ENCODE results near the gene ZNF467.

Gene ZNF467

GRCh38 chr7:149814494-149814893 is 41.1 kb upstream of the ZNF467 start:
- TF ChIP-seq CTCF (IDR thresholded peaks at IDR 0.05; ENCODE audit: insufficient read depth, low read depth, low read length, missing control alignments) = no peak

GRCh38 chr7:149813254-149814035 is 40.1 kb upstream of the ZNF467 start:
- H3K4me3 ChIP-seq (ENCODE audit: low read length) = no peak overlapping the region
- TF ChIP-seq CTCF (IDR thresholded peaks at IDR 0.05; ENCODE audit: insufficient read depth, low read depth, low read length, missing control alignments) = no peak
- no peak for DNase-seq (ENCODE audit: low read depth)

More at GRCh38 chr7:149814494-149814893, 41.1 kb upstream of the ZNF467 start:
- no peak overlapping the region for H3K4me3 ChIP-seq (ENCODE audit: low read length)
- DNase-seq (ENCODE audit: low read depth) = no peak

- no peak overlapping the region for H3K4me3 ChIP-seq (ENCODE audit: low read length)
- DNase-seq (ENCODE audit: low read depth) = no peak
- TF ChIP-seq CTCF (IDR thresholded peaks at IDR 0.05; ENCODE audit: insufficient read depth, low read depth, low read length, missing control alignments) = no peak
Observed at GRCh38 chr7:149811831-149812490, 38.6 kb upstream of the ZNF467 start.

GRCh38 chr7:149811221-149811620 is 37.8 kb upstream of the ZNF467 start:
- peak; percentile 46 for TF ChIP-seq CTCF (IDR thresholded peaks at IDR 0.05; ENCODE audit: insufficient read depth, low read depth, low read length, missing control alignments)
- no peak overlapping the region for H3K4me3 ChIP-seq (ENCODE audit: low read length)
- DNase-seq (ENCODE audit: low read depth) = peak; percentile 17

GRCh38 chr7:149809215-149809614 is 35.8 kb upstream of the ZNF467 start:
- TF ChIP-seq CTCF (IDR thresholded peaks at IDR 0.05; ENCODE audit: insufficient read depth, low read depth, low read length, missing control alignments) = no peak
- H3K4me3 ChIP-seq (ENCODE audit: low read length) = no peak overlapping the region
- DNase-seq (ENCODE audit: low read depth) = no peak

GRCh38 chr7:149808311-149808710 is 34.9 kb upstream of the ZNF467 start:
- H3K4me3 ChIP-seq (ENCODE audit: low read length) = no peak overlapping the region
- DNase-seq (ENCODE audit: low read depth) = no peak
- TF ChIP-seq CTCF (IDR thresholded peaks at IDR 0.05; ENCODE audit: insufficient read depth, low read depth, low read length, missing control alignments) = no peak
